H9 (cell line): Measurements from ENCODE around the gene GAS6. TPM values are rescaled to one million over a fixed set of nuclear protein-coding genes. Genes with fewer than 3 reads are reported as not detected.

ENCODE experiments used
- DNase-seq: peaks from one replicate; pipeline ENCODE4 v3.0.0-alpha.2; 2017
- H2AFZ ChIP-seq: one replicate; pipeline ENCODE4 v1.6.1; 2013; ENCODE audit warnings: mild to moderate bottlenecking, low read length, control low read depth, moderate library complexity
- H2AK5ac ChIP-seq: 2 replicates; pipeline ENCODE4 v1.6.1; 2013; ENCODE audit warnings: low read length, control low read depth, mixed read lengths; ENCODE audit not compliant: insufficient read length
- H2BK120ac ChIP-seq: one replicate; pipeline ENCODE4 v1.6.1; 2013; ENCODE audit warnings: low read depth, mild to moderate bottlenecking, low read length, control low read depth, inconsistent platforms; ENCODE audit not compliant: poor library complexity, severe bottlenecking
- H2BK12ac ChIP-seq: 2 replicates; pipeline ENCODE4 v1.6.1; 2013; ENCODE audit warnings: low read length, control low read depth, mixed read lengths, low read depth; ENCODE audit not compliant: insufficient read length
- H2BK15ac ChIP-seq: 2 replicates; pipeline ENCODE4 v1.6.1; 2013; ENCODE audit warnings: low read depth, low read length, control low read depth
- H2BK20ac ChIP-seq: one replicate; pipeline ENCODE4 v1.6.1; 2013; ENCODE audit warnings: low read depth, mild to moderate bottlenecking, low read length, control low read depth, inconsistent platforms; ENCODE audit not compliant: poor library complexity, severe bottlenecking
- H2BK5ac ChIP-seq: 2 replicates; pipeline ENCODE4 v1.6.1; 2013; ENCODE audit warnings: low read length, control low read depth, mixed read lengths; ENCODE audit not compliant: insufficient read length
- H3K14ac ChIP-seq: 2 replicates; pipeline ENCODE4 v1.6.1; 2013; ENCODE audit warnings: low read length, control low read depth; ENCODE audit not compliant: insufficient read depth
- H3K18ac ChIP-seq: 2 replicates; pipeline ENCODE4 v1.6.1; 2013; ENCODE audit warnings: low read depth, mild to moderate bottlenecking, mixed read lengths, low read length, control low read depth; ENCODE audit not compliant: insufficient read length
- H3K23ac ChIP-seq: 2 replicates; pipeline ENCODE4 v1.6.1; 2013; ENCODE audit warnings: low read length, control low read depth, mixed read lengths, low read depth; ENCODE audit not compliant: insufficient read length
- H3K23me2 ChIP-seq: 2 replicates; pipeline ENCODE4 v1.6.1; 2013; ENCODE audit warnings: low read depth, mild to moderate bottlenecking, mixed read lengths, low read length, control low read depth; ENCODE audit not compliant: insufficient read length, poor library complexity, severe bottlenecking
- H3K27ac ChIP-seq: 2 replicates; pipeline ENCODE4 v1.5.1; 2013; ENCODE audit warnings: low read length, control low read depth, mixed read lengths, low read depth; ENCODE audit not compliant: insufficient read length
- H3K27me3 ChIP-seq: 2 replicates; pipeline ENCODE4 v1.6.1; 2013; ENCODE audit warnings: low read length, control low read depth, inconsistent platforms; ENCODE audit not compliant: insufficient read depth
- H3K4ac ChIP-seq: 2 replicates; pipeline ENCODE4 v1.6.1; 2013; ENCODE audit warnings: low read depth, mild to moderate bottlenecking, control low read depth, inconsistent platforms, low read length, moderate library complexity
- H3K4me1 ChIP-seq: 2 replicates; pipeline ENCODE4 v1.6.1; 2013; ENCODE audit warnings: low read length, control low read depth, inconsistent platforms; ENCODE audit not compliant: insufficient read depth
- H3K4me2 ChIP-seq: 2 replicates; pipeline ENCODE4 v1.6.1; 2013; ENCODE audit warnings: low read length, control low read depth, mixed read lengths; ENCODE audit not compliant: insufficient read length, insufficient read depth
- H3K56ac ChIP-seq: 2 replicates; pipeline ENCODE4 v1.6.1; 2013; ENCODE audit warnings: low read depth, mild to moderate bottlenecking, mixed read lengths, low read length, control low read depth; ENCODE audit not compliant: insufficient read length
- H3K79me1 ChIP-seq: 2 replicates; pipeline ENCODE4 v1.6.1; 2013; ENCODE audit warnings: low read depth, mild to moderate bottlenecking, moderate library complexity, low read length, control low read depth, inconsistent platforms; ENCODE audit not compliant: insufficient read depth, poor library complexity, severe bottlenecking
- H3K79me2 ChIP-seq: 2 replicates; pipeline ENCODE4 v1.6.1; 2013; ENCODE audit warnings: low read length, control low read depth, inconsistent platforms; ENCODE audit not compliant: insufficient read depth
- H3K9ac ChIP-seq: 2 replicates; pipeline ENCODE4 v1.6.1; 2013; ENCODE audit warnings: low read length, control low read depth, mixed read lengths; ENCODE audit not compliant: insufficient read length; ENCODE audit errors: extremely low read depth
- H3K9me3 ChIP-seq: one replicate; pipeline ENCODE4 v1.6.1; 2013; ENCODE audit warnings: low read depth, low read length, inconsistent platforms; ENCODE audit not compliant: control insufficient read depth
- H3T11ph ChIP-seq: one replicate; pipeline ENCODE4 v1.6.1; 2013; ENCODE audit warnings: mild to moderate bottlenecking, low read length, control low read depth, inconsistent platforms
- H4K20me1 ChIP-seq: one replicate; pipeline ENCODE4 v1.6.1; 2013; ENCODE audit not compliant: control insufficient read depth, insufficient read length, insufficient read depth
- H4K5ac ChIP-seq: 2 replicates; pipeline ENCODE4 v1.6.1; 2013; ENCODE audit warnings: low read depth, mild to moderate bottlenecking, mixed read lengths, low read length, control low read depth; ENCODE audit not compliant: insufficient read length
- H4K8ac ChIP-seq: replicated peaks from 2 replicates; pipeline ENCODE4 v1.6.1; 2013; ENCODE audit warnings: low read length, control low read depth, mixed read lengths, low read depth; ENCODE audit not compliant: insufficient read length
- H4K91ac ChIP-seq: 2 replicates; pipeline ENCODE4 v1.6.1; 2013; ENCODE audit warnings: low read depth, mild to moderate bottlenecking, moderate library complexity, mixed read lengths, low read length, control low read depth; ENCODE audit not compliant: insufficient read length
- H3K27ac Mint-ChIP-seq, 3 experiments: 2 replicates in 2 of 3; 3 replicates in 1 of 3; pipeline ENCODE4 v1.8.0; 2020 to 2021; ENCODE audit warnings: mixed read lengths in 3 of 3, mild to moderate bottlenecking in 1 of 3, moderate library complexity in 1 of 3
- H3K27me3 Mint-ChIP-seq: 2 replicates; pipeline ENCODE4 v1.8.0; 2021; ENCODE audit warnings: low read depth, mild to moderate bottlenecking, moderate library complexity, mixed read lengths
- H3K36me3 Mint-ChIP-seq, 3 experiments: 2 replicates in 2 of 3; 3 replicates in 1 of 3; pipeline ENCODE4 v1.8.0; 2020 to 2021; ENCODE audit warnings: low read depth in 3 of 3, mixed read lengths in 3 of 3; ENCODE audit not compliant: insufficient read depth in 1 of 3
- H3K4me1 Mint-ChIP-seq, 2 experiments: 2 replicates each; pipeline ENCODE4 v1.8.0; 2020; ENCODE audit warnings: mixed read lengths in 2 of 2
- H3K4me3 Mint-ChIP-seq, 2 experiments: 2 replicates in 1 of 2; 3 replicates in 1 of 2; pipeline ENCODE4 v1.8.0; 2020 to 2021; ENCODE audit warnings: mild to moderate bottlenecking in 2 of 2, mixed read lengths in 2 of 2, moderate library complexity in 1 of 2
- H3K9me3 Mint-ChIP-seq, 2 experiments: 2 replicates in 1 of 2; 3 replicates in 1 of 2; pipeline ENCODE4 v1.8.0; 2020; ENCODE audit warnings: mild to moderate bottlenecking in 2 of 2, mixed read lengths in 2 of 2, moderate library complexity in 1 of 2
- WGBS: extraction: QIAGEN DNeasy Blood & Tissue Kit; methylation state at CpG from one replicate; pipeline ENCODE4 v1.1.7; 2013; ENCODE audit warnings: missing lambda C conversion rate, low lambda C conversion rate, mixed read lengths; ENCODE audit not compliant: insufficient read length; ENCODE audit errors: extremely low coverage; 5-methylcytosine and 5-hydroxymethylcytosine counted together
- total RNA-seq: library from RNA; stranded (reverse); gene quantifications from 2 replicates; pipeline ENCODE4 v1.2.1, GENCODE V29; 2021
- TF ChIP-seq, protein P1 (sequence below): fragments of 200-600 bp; sonication (generic); conservative IDR thresholded peaks from 3 replicates; pipeline ENCODE4 v1.8.0; 2021; ENCODE audit warnings: antibody characterized with exemption, mild to moderate bottlenecking

Gene GAS6
- total RNA-seq, 1 experiment from 2014 or later = 20.5 TPM

DNA sequence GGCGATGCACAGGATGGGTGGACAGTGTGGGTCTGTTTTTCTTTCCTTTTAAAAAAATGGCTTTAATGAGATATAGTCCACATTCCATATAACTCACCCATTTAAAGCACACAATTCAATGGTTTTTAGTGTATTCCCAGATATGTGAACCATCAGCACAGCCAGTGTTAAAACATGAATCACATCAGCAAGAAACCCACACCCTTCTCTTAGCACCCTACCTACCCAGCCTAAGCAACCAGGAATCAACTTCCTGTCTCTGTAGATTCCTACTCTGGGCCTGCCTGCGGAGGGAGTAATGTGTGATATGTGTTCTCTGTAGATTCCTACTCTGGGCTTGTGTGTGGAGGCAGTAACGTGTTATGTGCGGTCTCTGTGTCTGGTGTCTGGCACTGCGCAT, 92.9 kb downstream of the GAS6 start:
- Histone ChIP-seq H4K91ac (no peak overlapping the region), H4K5ac (no peak overlapping the region), H3K4ac (no peak overlapping the region), H3K4me2 (no peak overlapping the region), H4K8ac (no peak overlapping the region), H2BK120ac (no peak overlapping the region), H2BK12ac (no peak overlapping the region), H3T11ph (no peak overlapping the region), H3K23me2 (no peaks in the 10 kb centered on the region), H2AK5ac (no peak overlapping the region), H2BK15ac (no peak overlapping the region), H2BK20ac (no peak overlapping the region), H3K4me1 (no peaks in the 10 kb centered on the region), H3K9ac (no peak overlapping the region), H3K18ac (no peak overlapping the region), H3K79me2 (no peaks in the 10 kb centered on the region), H3K14ac (no peak overlapping the region), H3K56ac (no peak overlapping the region), H3K27me3 (no peaks in the 10 kb centered on the region), H3K9me3 (no peaks in the 10 kb centered on the region), H3K23ac (no peak overlapping the region), H4K20me1 (no peaks in the 10 kb centered on the region), H2AFZ (no peak overlapping the region), H2BK5ac (no peak overlapping the region), H3K79me1 (no peaks in the 10 kb centered on the region), H3K27ac (no peak overlapping the region)
- DNase-seq = no peak
- peaks cover 0 to 4% of the 10 kb centered on the region in 2 experiments; a peak in 2 of 5 replicates for H3K9me3 Mint-ChIP-seq
- H3K27me3 Mint-ChIP-seq = peaks cover 8% of the 10 kb centered on the region; the same call in 1 of the 2 replicates
- TF ChIP-seq, protein P1, sequence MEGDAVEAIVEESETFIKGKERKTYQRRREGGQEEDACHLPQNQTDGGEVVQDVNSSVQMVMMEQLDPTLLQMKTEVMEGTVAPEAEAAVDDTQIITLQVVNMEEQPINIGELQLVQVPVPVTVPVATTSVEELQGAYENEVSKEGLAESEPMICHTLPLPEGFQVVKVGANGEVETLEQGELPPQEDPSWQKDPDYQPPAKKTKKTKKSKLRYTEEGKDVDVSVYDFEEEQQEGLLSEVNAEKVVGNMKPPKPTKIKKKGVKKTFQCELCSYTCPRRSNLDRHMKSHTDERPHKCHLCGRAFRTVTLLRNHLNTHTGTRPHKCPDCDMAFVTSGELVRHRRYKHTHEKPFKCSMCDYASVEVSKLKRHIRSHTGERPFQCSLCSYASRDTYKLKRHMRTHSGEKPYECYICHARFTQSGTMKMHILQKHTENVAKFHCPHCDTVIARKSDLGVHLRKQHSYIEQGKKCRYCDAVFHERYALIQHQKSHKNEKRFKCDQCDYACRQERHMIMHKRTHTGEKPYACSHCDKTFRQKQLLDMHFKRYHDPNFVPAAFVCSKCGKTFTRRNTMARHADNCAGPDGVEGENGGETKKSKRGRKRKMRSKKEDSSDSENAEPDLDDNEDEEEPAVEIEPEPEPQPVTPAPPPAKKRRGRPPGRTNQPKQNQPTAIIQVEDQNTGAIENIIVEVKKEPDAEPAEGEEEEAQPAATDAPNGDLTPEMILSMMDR = no peak
- no peak overlapping the region for H3K4me3 Mint-ChIP-seq
- H3K4me1 Mint-ChIP-seq = peaks cover 0 to 4% of the 10 kb centered on the region in 2 experiments; a peak in 2 of 4 replicates
- WGBS = no CpG with 5 or more reads among the region's 5 CpGs
- no peak overlapping the region for H3K27ac Mint-ChIP-seq
- H3K36me3 Mint-ChIP-seq = no peaks in the 10 kb centered on the region; a peak in 2 of 7 replicates

Other genes starting within 250 kb of the GAS6 start
- not detected in 2 replicates for gene ATP4B, start 205.9 kb downstream of the GAS6 start, total RNA-seq
- gene GRK1, start 196.9 kb downstream of the GAS6 start, total RNA-seq = 0.31 and 0.83 TPM in 2 replicates
- 2.1 and 2.8 TPM in 2 replicates for gene TMEM255B, start 104.8 kb downstream of the GAS6 start, total RNA-seq
- 0.15 and 0.55 TPM in 2 replicates for gene C13orf46, start 110.0 kb upstream of the GAS6 start, total RNA-seq